Activated naive CD4-positive, alpha-beta T cell treated with anti-CD3 and anti-CD28 coated beads, Interleukin-2, amount 50 U/mL, for 72 hours (primary cell): Measurements from ENCODE around the gene JARID2. TPM values are rescaled to one million over a fixed set of nuclear protein-coding genes. Genes with fewer than 3 reads are reported as not detected.

Source experiments
- ATAC-seq, 2 donors: fragments of 150-1000 bp; cut with Tn5 transposase; 2 replicates each; pipeline ENCODE4 v1.10.0; 2021; ENCODE audit warnings: mild to moderate bottlenecking in 2 of 2, moderate library complexity in 2 of 2
- DNase-seq, 2 donors: peaks; one replicate each; pipeline ENCODE4 v3.0.0; 2021 to 2022; ENCODE audit warnings: low spot score in 2 of 2
- H3K27ac Mint-ChIP-seq, 2 donors: one replicate each; pipeline ENCODE4 v1.8.0; 2022; ENCODE audit warnings: mild to moderate bottlenecking in 2 of 2, mixed read lengths in 2 of 2
- H3K36me3 Mint-ChIP-seq, 2 donors: one replicate each; pipeline ENCODE4 v1.8.0; 2022; ENCODE audit warnings: mixed read lengths in 2 of 2
- H3K9me3 Mint-ChIP-seq, 2 donors: one replicate each; pipeline ENCODE4 v1.8.0; 2022; ENCODE audit warnings: mixed read lengths in 2 of 2
- total RNA-seq, 2 donors: library from RNA; stranded (reverse); gene quantifications; one replicate each; pipeline ENCODE4 v1.2.3, GENCODE V29; 2022

The JARID2 gene
- total RNA-seq, 2 donors from 2014 or later = 35.3 to 36.3 TPM

- Mint-ChIP-seq H3K9me3 (no peaks in the 10 kb centered on the region), H3K27ac (no peak overlapping the region), H3K36me3 (peaks cover 7 to 9% of the 10 kb centered on the region in 2 donors)
- no peak for ATAC-seq
- DNase-seq = no peak
These were observed 214.3 kb downstream of the JARID2 start for GRCh38 chr6:15460110-15460727.

- ATAC-seq = peak in 1 of 2 donors; percentile 29
- H3K36me3 Mint-ChIP-seq = peaks cover 7 to 9% of the 10 kb centered on the region in 2 donors
- H3K27ac Mint-ChIP-seq = no peak overlapping the region
- no peak for DNase-seq
- H3K9me3 Mint-ChIP-seq = no peaks in the 10 kb centered on the region
These were observed 215.5 kb downstream of the JARID2 start for GRCh38 chr6:15461127-15461944.

- Mint-ChIP-seq H3K9me3 (no peaks in the 10 kb centered on the region), H3K36me3 (peaks cover 9 to 13% of the 10 kb centered on the region in 2 donors), H3K27ac (no peak overlapping the region)
- no peak for DNase-seq
- no peak for ATAC-seq
These were observed 216.4 kb downstream of the JARID2 start for GRCh38 chr6:15462256-15462655.

- Mint-ChIP-seq H3K27ac (peak overlapping the region in 1 of 2 donors; percentile 41), H3K36me3 (peaks cover 9 to 17% of the 10 kb centered on the region in 2 donors), H3K9me3 (no peaks in the 10 kb centered on the region)
- no peak for ATAC-seq
- DNase-seq = no peak
These were observed 217.1 kb downstream of the JARID2 start for GRCh38 chr6:15462717-15463525.

DNA sequence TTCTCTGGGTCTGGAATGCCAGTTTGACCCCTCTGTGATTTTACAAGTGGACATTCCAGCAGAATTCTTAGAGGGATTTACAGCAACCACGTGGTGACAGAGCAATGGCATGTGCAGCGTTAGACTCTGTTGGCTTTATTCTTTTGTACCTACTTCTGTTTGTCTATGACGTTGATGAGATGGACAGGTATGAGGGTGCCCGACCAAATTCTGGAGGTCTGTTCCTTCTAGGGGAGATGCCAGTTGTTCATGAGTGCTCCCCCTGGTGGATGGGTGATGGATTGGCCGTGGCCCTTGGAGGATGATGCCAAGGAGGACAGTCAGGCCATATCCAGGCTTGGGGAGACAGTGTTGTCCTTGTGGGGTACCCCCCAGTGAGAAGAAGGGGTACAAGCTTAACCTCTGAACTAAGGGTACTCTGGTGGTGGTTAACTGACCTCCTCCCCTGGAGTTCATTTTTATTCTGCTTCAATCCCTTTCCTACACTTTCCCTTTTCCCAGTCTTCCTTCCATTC lies 218.4 kb downstream of the JARID2 start:
- Mint-ChIP-seq H3K36me3 (peaks cover 15 to 27% of the 10 kb centered on the region in 2 donors), H3K9me3 (no peaks in the 10 kb centered on the region), H3K27ac (no peak overlapping the region)
- ATAC-seq (peak; percentile 45 to 66), DNase-seq (peak in 1 of 2 donors; percentile 68)

DNA sequence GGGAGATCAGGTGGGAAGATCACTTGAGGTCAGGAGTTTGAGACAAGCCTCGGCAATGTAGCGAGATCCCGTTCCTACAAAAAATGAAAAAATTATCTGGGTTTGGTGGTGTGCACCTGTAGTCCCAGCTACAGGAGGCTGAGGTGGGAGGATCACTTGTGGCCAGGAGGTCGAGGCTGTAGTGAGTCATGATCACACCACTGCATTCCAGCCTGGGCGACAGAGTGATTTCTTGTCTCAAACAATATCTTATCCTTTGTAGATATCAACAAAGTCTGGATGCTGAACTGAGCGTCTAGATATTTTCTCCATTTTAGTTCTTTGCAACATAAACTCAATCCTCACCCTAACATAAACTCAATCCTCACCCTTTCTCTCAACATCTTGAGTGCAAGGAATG lies 219.3 kb downstream of the JARID2 start:
- H3K36me3 Mint-ChIP-seq = peaks cover 15 to 27% of the 10 kb centered on the region in 2 donors
- no peak for ATAC-seq
- no peaks in the 10 kb centered on the region for H3K9me3 Mint-ChIP-seq
- no peak for DNase-seq
- H3K27ac Mint-ChIP-seq = peak overlapping the region in 1 of 2 donors; percentile 73

GRCh38 chr6:15470746-15471145 lies 224.9 kb downstream of the JARID2 start:
- Mint-ChIP-seq H3K9me3 (no peaks in the 10 kb centered on the region), H3K36me3 (peaks cover 6 to 41% of the 10 kb centered on the region in 2 donors), H3K27ac (no peak overlapping the region)
- DNase-seq (no peak), ATAC-seq (no peak)

- DNase-seq (no peak), ATAC-seq (no peak)
- Mint-ChIP-seq H3K27ac (no peak overlapping the region), H3K36me3 (peaks cover 6 to 46% of the 10 kb centered on the region in 2 donors), H3K9me3 (no peaks in the 10 kb centered on the region)
These were observed 226.8 kb downstream of the JARID2 start for GRCh38 chr6:15472621-15473020.

DNA sequence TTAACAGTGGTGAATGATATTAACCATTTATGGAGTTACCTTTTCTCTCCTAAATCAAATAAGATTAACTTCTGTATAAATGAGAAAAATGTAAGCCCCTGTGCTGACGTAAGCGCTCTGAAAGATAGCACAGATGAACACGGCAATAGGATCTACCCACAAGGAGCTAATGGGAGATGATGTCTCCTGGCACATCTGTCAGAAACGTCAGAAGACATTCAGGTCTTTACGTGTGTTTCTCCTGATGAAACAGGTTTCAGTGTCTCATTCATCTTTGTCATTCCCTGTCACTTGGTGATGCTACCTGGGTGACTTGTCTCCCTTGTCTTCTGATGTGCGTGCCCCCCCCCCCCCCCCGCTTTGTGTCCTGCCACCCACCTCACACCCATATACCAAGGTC lies 227.3 kb downstream of the JARID2 start:
- H3K27ac Mint-ChIP-seq = no peak overlapping the region
- ATAC-seq = no peak
- H3K36me3 Mint-ChIP-seq = peaks cover 5 to 47% of the 10 kb centered on the region in 2 donors
- DNase-seq = no peak
- no peaks in the 10 kb centered on the region for H3K9me3 Mint-ChIP-seq

DNA sequence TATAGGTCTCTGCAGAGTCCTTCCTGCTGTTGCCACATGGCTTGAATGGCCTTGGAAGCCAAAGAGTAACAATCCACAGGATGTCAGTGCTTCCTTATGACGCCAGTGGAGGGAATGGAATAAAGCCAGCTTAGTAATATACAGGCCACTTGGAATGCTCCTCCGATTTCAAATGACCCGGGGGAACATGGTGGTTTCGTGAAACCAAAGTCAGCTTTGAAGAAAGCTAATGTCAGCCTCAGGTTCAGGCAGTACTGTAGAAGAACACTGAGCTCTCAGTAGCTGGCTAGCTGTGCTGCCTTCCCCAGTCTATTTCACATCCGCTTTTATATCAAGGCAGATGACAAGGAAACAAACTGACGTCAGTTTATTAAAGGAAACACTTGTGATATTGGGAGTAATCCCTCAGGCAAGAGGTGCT lies 227.9 kb downstream of the JARID2 start:
- DNase-seq (no peak), ATAC-seq (no peak)
- Mint-ChIP-seq H3K27ac (no peak overlapping the region), H3K9me3 (no peaks in the 10 kb centered on the region), H3K36me3 (peaks cover 0 to 41% of the 10 kb centered on the region in 2 donors)

- H3K9me3 Mint-ChIP-seq = no peaks in the 10 kb centered on the region
- no peak overlapping the region for H3K27ac Mint-ChIP-seq
- no peak for ATAC-seq
- no peak for DNase-seq
- H3K36me3 Mint-ChIP-seq = peaks cover 0 to 38% of the 10 kb centered on the region in 2 donors
These were observed 228.3 kb downstream of the JARID2 start for GRCh38 chr6:15474196-15474595.

DNA sequence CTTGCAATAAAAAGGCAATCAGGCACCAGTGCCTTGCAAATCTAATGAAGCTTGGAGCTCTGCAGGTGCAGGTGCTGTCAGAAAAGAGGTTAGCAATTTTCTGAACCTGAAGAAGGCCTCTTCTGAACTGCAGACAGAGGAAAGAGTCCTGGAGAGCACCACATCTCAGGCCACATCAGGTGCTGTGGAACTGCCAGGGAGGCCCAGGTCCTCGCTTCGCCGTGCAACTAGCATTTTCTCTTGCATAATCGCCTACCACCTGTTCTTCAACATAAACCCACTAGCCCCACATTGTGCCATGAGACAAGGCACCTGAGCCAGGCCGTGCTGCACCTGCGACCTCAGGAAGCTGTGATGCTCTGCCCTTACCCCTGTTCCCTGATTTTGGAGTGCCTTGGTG lies 229.4 kb downstream of the JARID2 start:
- Mint-ChIP-seq H3K27ac (no peak overlapping the region), H3K9me3 (no peaks in the 10 kb centered on the region), H3K36me3 (peaks cover 0 to 38% of the 10 kb centered on the region in 2 donors)
- no peak for ATAC-seq
- DNase-seq = no peak

DNA sequence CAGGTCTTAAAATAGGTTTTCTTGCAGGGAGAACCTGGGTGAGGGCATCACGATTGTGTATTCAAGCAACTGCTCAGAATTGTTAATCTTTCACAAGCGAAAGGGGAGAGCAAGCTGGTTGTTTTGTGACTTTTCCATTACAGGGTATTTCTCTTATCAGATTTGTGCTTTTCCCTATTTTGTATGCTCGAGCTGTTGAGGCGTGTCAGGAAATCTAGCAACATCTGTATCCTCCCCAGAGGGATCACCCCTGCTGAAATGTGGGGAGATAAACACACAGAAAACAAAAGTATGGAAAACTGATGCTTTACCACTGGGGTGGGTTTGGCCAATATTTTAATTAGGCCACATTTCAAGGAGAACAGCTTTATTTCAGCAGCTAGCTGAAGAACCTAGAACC lies 230.0 kb downstream of the JARID2 start:
- H3K36me3 Mint-ChIP-seq = peaks cover 0 to 38% of the 10 kb centered on the region in 2 donors
- ATAC-seq = no peak
- no peak overlapping the region for H3K27ac Mint-ChIP-seq
- no peaks in the 10 kb centered on the region for H3K9me3 Mint-ChIP-seq
- DNase-seq = no peak

- peaks cover 0 to 38% of the 10 kb centered on the region in 2 donors for H3K36me3 Mint-ChIP-seq
These were observed 230.9 kb downstream of the JARID2 start for GRCh38 chr6:15476631-15477380.

GRCh38 chr6:15477746-15478145 lies 231.9 kb downstream of the JARID2 start:
- no peak for ATAC-seq
- H3K27ac Mint-ChIP-seq = peak overlapping the region in 1 of 2 donors; percentile 29
- no peaks in the 10 kb centered on the region for H3K9me3 Mint-ChIP-seq
- H3K36me3 Mint-ChIP-seq = peaks cover 0 to 31% of the 10 kb centered on the region in 2 donors
- DNase-seq = no peak

More at GRCh38 chr6:15476631-15477380, 230.9 kb downstream of the JARID2 start:
- no peak for ATAC-seq
- H3K9me3 Mint-ChIP-seq = no peaks in the 10 kb centered on the region
- H3K27ac Mint-ChIP-seq = peak overlapping the region in 1 of 2 donors; percentile 82
- DNase-seq = no peak

GRCh38 chr6:15479761-15480160 lies 233.9 kb downstream of the JARID2 start:
- H3K9me3 Mint-ChIP-seq = no peaks in the 10 kb centered on the region
- H3K27ac Mint-ChIP-seq = peak overlapping the region in 1 of 2 donors; percentile 12
- DNase-seq (no peak), ATAC-seq (no peak)
- peaks cover 0 to 27% of the 10 kb centered on the region in 2 donors for H3K36me3 Mint-ChIP-seq
